Pons (tissue), 1 donor: Measurements from ENCODE around the gene COL15A1.
"Not testable (repeated sequence)": the region's sequence is repeated elsewhere in the genome, so short reads cannot be mapped to it uniquely, and the experiment has no call there.

Experiments
- DNase-seq: peaks from one replicate; pipeline ENCODE4 v3.0.0-alpha.2; 2016; ENCODE audit warnings: low spot score

Gene COL15A1

DNA sequence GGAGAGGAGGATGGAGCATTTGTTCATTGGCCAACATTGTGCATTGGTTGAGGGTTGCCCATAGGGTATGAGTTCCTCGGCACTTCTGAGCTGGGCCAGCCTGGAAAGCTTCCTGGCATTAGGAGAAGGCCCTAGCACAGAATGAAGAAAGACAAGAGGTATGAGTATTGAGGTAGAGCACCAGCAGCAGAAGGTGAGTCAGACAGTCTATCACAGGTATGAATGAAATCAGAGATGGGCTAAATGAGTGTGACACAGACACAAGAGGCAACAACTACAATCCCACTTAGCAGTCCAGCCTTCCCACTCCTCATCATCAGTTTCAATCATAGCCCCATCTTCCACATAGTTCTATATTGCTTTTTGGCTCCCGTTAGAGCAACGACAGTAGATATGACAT, 135.8 kb downstream of the COL15A1 start:
- no peak for DNase-seq

DNA sequence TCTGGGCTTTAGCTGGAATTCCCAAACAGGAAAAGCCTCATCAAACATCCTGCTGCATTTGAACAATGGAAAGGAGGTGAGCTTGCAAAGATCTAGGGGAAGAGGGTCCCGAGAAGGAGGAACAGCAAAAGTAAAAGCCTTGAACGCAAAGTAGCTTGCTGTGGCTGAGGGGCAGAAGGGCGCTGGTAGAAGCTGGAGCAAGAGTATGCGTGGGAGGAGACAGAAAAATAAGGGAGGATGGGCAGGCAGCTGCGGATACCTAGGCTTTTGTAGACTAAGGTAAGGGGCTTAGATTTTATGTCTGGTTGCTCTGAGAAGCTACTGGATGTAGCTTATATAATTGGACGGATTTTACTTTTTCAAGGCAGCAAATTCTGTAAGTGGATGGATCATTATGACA, 139.3 kb downstream of the COL15A1 start:
- no peak for DNase-seq

DNA sequence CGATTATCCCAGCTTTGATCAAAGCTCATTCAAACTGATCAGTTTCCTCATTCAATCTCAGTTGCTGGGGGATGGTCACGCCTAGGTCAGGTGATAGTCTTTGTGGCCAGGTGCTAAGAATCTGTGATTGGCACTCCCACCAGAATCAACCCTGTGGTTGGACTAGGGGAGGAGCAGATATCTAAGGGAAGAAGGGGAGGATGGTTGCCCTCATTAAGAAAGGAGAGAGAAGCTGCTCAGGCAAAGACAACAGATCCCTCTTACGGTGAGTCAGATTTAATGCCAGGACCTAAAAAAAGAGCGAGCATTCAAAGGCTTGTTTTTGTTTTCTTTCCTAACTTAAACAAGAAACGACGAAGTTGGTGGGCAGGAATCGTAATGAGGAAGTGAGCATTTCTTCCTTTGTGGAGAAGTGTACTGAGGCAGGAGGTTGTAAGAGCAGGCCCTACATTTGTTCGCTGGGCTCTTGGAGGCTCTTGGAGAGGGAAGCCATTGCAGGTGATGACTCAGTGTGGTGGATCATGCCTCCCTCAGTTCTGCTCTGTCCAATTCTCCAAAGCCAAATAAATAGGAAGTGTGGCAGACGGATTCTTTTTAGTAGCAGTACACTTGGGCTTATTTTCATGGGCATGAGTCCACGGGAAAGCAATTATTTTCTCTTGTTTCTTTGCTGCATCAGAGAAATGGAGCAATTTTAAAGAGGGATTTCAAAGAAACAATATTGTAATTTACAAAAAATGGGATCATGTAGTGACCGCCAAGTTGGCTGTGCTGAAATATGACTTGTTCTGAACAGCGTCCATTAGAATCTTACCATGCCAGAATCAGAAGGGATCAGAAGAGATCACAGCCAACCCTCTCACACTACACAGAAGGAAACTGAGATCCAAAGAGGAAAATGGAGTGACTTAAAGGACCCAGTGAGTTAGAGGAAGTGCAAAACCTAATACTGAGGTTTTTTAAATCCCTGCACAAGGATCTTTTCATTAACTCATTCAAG, 142.5 kb downstream of the COL15A1 start:
- peak; percentile 56 for DNase-seq

DNA sequence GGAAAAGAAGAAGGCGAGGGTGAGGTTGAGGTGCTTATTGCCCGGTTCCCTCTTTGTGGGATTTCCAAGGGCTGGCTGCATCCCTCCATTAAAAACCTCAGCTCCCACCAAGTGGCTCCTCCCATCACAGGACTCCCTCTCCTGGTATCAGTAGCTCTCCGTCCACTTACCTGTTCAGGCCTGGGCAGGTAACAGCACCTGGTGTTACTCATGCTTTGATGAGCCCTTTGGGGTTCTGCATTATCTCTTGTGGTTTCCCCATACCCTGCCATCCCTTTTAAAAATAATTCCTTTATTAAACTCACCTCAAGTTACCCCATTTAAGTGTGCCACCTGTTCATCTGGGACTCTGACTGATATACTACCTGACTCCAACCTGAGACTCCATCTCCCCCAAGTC, 143.8 kb downstream of the COL15A1 start:
- no peak for DNase-seq

DNA sequence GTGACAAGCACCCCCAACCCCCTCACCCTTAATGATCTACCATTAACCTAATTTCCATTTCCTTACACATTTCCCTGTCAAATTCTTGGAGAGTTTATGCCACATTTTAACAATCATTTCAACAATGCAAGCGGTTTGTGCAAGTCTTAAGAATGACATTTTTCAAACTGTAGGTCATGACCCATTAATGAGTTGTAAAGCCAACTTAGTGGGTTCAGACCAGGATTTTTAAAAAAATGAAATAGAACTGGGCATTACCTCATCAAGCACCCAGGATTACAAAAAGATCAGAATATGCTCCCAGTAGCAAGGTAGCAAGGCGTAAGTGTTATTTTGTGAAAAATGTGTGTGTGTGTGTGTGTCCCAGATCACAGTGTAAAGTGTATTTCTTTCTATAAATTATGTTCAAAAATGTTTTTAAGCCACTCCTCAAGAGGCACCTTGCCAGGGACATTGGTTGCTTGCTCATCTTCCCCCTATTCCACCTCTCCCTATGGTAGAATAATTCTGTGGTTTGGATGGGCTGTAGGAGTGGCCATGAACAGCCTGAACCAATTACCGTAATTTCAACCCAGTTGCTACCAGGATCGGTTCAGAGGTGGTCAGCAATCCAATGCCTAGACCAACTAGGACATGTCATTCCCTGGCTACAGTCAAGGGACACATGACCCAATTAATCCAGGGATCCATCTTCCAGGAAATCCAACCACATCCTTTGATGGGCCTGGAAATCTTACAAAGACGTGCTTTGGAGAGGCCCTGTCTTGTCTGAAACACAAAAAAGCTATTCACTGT, 146.8 kb downstream of the COL15A1 start:
- no peak for DNase-seq

DNA sequence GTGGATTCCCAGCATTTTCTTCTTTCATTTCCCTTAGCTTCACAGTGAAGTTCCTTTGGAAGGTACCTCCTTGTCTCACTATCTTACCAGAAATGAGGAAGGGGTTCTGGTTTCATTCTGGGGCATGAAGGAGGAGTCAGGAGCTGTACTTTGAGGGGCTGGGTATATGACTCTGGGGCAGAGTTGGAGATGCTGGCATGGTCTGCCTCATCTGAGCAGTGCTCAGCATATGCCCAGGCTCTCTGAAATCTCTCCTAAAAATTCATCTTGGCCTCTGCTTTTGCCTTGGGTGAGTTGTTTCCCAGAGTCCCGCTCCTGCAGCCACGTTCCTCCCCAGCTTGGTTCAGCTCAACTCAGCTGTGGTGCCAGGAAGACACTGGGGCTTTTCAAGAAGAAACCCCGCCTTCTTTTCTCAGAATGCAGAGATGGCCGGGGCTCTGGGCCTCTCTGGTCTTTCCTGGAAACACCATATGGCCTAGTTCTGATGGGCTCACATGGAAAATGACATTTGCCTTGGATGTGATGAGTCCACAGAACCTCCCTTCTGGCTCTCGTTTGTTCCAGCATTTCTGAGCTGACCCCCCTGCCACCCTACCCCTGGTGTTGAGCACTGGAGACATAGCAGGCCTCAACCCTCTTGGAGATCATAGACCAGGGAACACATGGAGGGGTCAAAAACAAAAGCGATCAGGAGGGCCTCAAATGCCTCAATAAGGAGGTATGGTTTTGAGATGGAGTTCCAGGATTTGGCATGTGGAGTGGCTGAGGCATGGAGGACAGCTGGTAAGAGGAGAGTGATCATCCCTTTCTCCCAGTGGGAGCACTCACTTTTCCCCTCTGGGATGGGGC, 149.2 kb downstream of the COL15A1 start:
- DNase-seq: no peak

DNA sequence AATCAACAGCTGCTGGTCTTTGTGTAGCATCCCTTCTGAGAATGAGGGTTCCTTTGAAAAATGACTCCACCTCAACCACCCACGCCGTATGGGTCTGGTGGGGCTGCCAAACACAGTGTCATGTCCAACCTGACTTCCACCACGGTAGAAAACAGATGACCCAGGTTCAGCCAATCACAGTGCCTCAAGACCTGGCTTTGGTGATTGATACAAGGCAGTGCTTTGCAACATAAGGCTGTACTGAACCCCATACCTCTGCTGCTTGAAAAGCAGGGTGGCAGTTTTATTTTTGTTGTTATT, 149.7 kb downstream of the COL15A1 start:
- no peak for DNase-seq

DNA sequence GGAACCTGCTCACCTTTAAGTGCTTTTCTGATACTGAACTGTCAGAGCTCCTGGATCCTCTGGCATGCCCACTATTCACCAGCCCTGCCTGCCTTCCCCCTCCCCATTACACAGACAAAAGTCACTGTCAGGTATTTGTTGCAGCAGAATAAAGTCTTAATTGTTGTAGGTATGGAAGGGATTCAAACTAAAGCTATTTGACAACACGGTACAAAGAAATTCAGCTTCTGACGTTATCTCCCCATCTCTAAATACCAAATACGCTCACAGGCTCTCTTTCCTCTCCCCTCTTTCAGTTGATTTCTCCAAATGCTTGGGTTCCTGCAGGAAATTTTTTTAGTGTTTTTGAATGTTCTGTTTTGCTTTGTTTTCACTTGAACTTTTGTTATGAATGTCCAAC, 151.9 kb downstream of the COL15A1 start:
- DNase-seq: no peak

DNA sequence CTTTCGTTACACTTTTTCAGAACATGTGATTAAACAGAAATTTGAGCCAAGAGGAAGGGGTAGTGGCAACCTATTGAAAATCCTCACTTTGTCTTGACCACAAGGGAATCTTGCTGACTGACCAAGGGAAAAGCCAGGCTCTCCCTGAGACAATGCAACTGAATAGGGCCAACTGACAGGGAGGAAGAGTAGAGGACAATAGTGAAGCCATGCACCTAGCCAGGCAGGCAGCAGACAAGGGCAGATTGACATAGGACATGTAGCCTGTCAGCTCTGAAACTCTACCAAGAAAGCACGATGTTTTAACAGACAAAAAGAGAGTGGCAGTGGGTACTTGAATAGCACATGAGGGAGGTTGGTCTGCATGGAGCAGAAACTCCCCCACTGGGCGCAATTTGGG, 152.7 kb downstream of the COL15A1 start:
- DNase-seq: no peak

DNA sequence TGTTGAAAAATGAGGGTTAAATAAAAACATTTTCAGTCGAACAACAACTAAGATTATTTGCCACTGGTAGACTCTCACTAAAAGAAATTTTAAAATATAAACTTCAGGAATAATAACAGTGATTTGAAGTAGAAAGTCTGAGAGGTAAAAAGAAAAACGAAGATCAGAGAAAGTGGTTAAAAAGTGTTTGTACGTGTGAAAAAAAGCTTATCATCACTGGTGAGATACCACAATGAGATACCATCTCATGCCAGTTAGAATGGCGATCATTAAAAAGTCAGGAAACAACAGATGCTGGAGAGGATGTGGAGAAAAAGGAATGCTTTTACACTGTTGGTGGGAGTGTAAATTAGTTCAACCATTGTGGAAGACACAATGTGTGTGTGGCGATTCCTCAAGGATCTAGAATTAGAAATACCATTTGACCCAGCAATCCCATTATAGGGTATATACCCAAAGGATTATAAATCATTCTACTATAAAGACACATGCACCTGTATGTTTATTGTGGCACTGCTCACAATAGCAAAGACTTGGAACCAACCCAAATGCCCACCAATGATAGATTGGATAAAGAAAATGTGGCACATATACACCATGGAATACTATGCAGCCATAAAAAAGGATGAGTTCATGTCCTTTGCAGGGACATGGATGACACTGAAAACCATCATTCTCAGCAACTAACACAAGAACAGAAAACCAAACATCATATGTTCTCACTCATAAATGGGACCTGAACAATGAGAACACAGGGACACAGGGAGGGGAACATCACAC, 156.3 kb downstream of the COL15A1 start:
- DNase-seq: not testable (repeated sequence)

DNA sequence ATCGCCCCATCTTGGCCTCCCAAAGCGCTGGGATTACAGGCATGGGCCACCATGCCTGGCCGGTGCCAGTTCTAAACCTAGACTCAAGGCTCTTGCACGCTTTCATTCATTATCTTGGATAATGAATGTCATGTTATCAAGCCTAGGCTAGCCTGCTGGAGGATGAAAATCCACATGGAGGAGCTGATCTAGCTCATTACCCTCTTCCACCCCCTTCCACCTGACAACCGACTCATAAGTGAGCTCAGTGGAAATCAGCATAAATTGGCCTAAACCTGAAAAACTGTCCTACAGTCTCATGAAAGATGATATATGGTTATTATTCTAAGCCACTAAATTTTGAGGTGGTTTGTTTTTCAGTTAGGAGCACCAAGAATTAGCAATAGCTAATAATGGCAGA, 157.6 kb downstream of the COL15A1 start:
- DNase-seq: no peak

DNA sequence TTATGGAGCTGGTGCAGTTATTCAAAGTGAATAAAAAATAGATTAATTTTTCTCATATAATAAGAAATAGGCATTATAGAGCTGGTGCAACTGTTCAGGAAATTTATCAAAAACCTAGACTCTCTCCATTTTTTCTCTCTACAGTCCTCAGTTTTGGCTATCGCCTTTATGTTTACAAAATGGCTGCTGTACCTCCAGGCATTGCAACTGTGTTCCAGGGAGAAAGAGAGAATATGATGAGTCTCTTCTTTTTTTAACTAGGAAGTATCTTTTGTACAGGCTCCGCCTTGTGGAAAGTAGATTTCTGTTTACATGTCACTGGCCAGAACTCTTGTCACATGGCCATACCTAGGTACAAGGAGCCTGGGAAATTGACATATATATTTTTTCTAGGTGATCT, 158.1 kb downstream of the COL15A1 start:
- no peak for DNase-seq

DNA sequence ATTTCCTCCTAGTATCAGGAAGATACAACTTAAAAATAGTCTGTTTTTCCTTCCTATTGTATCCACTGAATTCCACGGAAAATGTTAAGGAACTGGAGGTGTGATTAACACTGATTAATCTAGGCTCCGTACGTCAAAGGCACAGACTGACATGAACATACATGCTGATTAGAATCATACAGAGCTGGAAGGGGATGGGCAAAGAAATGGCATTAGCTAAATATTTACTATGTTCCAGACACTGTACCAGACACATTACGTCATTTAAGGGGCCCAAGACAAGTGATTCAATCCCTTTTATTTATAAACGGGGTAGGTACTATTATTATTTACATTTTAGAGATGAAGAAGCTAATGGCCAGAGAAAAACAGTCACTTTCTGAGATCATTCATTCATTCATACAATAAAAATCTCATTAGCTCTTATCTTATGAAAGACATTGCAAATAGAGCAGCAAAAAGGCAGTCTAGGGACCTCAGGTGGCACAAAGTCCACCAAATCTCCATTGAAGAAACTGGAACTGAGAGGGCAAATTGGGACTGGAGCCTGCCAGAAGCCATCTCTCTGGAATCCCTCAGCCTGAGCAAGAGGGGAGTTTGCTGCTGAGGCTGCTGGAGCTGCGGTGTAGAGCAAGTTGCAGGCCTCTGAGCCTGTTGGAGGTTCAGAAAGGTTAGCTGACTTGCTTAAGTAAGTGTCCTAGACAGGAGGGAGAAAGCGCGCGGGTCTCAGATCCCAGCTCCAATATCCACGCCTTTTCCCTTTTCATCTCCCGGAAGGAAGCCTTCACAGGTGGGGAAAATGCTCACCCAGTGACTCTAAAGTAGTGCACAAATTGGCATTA, 159.6 kb downstream of the COL15A1 start:
- DNase-seq: no peak

DNA sequence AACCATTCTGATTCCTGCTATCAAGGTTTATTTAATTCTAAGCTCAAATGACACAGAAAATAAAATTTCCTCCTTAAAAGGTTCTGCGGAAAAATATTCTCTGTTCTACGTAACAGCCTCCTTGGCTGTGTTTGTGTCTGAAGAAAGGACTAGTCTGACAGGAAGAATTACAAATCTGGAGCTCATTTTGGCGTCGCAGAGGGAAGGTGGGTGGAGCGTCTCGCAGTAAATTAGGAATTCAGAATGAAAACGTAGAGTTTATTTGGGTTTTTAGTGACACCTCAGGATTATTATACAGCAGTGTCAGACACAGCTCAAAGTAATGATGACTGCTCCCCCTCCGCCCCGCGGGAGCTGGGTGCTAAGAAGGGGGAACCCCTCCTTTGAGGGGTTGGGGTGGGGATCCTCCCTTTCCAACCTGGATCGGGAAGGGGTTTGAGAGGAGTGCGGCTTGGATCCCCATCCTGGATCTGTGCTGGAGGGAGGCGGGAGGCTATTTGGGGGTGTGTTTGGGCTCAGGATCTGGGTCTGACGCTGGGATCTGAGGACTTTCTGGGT, 160.3 kb downstream of the COL15A1 start:
- DNase-seq: peak; percentile 30

DNA sequence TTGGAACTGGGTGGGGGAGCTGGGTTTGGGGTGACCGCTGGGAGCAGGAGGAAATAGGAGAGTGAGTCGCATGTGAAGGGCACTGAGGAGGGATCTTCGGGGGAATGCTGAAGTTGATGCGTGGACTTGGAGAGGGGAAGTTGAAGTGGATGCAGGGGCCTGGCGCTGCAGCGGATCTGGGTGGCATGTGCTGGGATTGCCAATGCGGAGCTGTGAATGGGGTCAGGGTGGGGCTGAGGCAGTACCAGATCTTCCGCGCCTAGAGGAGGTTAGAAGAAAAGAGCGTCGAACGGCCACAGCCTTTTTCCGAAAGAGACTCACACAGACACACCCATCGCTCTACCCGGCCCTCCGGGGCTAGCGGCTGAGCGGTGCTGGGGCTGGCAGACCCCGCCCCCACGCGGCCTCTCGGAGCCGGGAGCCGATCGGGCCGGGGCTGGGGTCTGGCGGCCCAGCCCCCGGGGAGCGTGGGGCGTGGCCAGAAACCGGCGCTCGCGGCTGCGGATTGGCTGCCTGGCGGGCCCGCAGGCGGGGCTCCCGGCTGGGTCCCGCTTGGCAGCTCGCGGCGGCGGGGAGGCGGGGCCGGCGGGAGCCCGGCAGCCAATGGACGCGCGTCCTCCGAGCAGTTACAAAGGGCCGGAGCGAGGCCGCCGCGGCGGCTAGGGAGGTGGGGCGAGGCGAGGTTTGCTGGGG, 160.9 kb downstream of the COL15A1 start, which contains the start of gene TGFBR1:
Gene TGFBR1 (plus strand): TSS at position 655 of the 693 bp plus-strand sequence. CDS start 93 bp downstream, outside the sequence.
- DNase-seq: peak; percentile 93

DNA sequence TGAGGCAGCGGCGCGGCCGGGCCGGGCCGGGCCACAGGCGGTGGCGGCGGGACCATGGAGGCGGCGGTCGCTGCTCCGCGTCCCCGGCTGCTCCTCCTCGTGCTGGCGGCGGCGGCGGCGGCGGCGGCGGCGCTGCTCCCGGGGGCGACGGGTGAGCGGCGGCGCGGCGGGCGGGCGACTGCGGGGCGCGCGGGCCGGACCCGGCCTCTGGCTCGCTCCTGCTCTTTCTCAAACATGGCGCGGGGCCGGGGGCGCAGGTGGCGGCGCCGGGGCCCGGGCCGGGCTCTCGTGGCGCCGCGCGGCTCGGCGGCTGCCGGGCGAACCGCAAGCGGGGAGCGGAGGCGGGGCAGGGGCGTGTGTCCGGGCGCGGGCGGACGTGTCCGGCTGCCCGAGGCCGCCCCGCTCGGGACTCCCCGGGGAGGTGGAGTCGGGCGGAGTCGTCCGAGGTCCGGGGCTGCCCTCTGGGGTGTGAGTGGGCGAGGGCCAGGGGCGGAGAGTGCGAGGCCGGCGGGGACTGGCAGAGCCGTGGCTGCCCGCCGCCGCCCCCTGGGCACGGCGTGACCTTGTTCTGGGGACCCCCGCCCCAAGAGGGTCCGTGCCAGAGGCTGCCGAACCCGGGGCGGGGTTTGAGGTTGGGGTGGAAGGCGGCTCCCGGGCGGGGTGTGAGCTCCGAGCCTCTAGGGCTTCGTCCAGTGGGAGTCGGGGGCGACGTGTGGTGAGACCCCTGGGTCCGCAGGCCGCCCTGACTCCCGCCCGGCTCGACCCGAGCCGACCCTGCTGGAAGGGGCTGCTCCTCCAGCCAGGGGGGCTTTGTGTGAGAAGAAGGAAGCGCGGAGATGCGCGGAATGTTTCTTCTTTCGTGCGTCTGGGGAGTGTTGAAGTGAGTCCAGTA, 161.7 kb downstream of the COL15A1 start:
- DNase-seq: no peak

DNA sequence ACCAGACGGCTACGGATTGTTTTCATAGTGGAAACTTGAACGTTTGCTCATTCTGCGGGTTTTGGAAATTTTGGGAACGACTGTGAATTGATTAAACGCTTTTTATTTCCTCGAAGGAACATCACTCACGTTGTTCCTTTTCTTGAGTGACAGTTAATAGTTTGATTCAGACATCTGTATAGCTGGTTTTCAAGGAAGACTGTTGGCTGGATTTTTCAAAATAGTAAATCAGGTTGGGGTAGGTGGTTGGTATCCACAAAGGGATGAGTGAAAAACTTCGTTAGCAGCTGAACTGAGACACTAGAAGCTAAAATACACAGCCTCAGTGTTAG, 162.3 kb downstream of the COL15A1 start:
- DNase-seq: no peak

DNA sequence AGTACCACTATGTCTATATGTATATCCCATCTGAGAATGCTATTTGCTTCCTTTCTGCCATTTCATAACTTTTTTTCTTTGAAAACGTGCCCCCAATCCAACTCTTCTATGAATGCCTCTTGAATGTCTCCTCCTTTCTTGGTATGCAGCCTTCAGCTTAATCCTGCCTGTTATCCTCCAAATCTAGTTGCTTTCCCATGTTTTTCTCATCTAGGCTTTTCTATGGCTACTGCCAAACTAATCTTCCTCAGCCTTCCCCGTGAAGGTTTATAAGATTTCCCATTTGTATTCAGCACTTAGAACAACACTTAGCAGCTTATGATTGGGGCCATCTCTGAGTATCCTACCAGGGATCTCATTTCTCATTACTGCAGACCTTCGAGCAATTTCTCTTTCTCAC, 163.7 kb downstream of the COL15A1 start:
- DNase-seq: no peak

DNA sequence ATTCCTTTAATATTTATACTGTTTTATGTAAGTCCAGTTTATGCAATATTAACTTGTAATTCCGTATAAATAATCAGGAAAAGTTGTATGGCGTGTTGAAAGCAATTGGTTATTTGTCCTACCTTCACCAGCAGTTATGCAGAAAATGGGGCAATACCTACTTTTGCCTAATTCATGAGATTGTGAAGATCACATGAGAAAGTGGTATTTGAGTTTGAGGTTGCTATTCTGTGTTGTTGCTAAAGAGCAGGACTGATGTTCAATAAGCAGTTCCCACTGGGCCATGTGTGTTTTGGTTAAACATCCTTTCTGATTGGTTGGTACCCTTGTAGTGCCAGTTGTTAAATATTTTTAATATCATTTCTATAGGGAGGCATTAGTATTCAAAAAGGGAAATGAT, 164.4 kb downstream of the COL15A1 start:
- DNase-seq: no peak
